GM19455 (cell line): ENCODE measurements around the gene ZNF19.

Source experiments
- ATAC-seq: cut with Tn5 transposase; IDR thresholded peaks from one replicate; pipeline ENCODE4 v1.9.1; 2021; ENCODE audit not compliant: unreplicated experiment

Gene ZNF19

GRCh38 chr16:71443714-71444113 lies 45.4 kb downstream of the ZNF19 start:
- ATAC-seq = no peak

- ATAC-seq = no peak
Measured at GRCh38 chr16:71442051-71442440, 47.1 kb downstream of the ZNF19 start, which contains the start of gene TLE7. TLE7 (minus strand) TSS chr16:71442054; CDS start chr16:71433324, 8,730 bp downstream.

GRCh38 chr16:71441348-71442050 lies 47.6 kb downstream of the ZNF19 start:
- no peak for ATAC-seq

- ATAC-seq = no peak
Measured at GRCh38 chr16:71440669-71441347, 48.3 kb downstream of the ZNF19 start.

GRCh38 chr16:71439523-71439922 lies 49.6 kb downstream of the ZNF19 start:
- ATAC-seq = no peak

- no peak for ATAC-seq
Measured at GRCh38 chr16:71436473-71436872, 52.7 kb downstream of the ZNF19 start.

- no peak for ATAC-seq
Measured at GRCh38 chr16:71432906-71433305, 56.2 kb downstream of the ZNF19 start.

GRCh38 chr16:71431991-71432390 lies 57.1 kb downstream of the ZNF19 start:
- ATAC-seq = no peak

GRCh38 chr16:71431176-71431575 lies 57.9 kb downstream of the ZNF19 start:
- ATAC-seq = no peak

GRCh38 chr16:71430744-71431143 lies 58.4 kb downstream of the ZNF19 start:
- ATAC-seq = no peak

- no peak for ATAC-seq
Measured at GRCh38 chr16:71429581-71429980, 59.5 kb downstream of the ZNF19 start.

GRCh38 chr16:71428883-71429282 lies 60.2 kb downstream of the ZNF19 start:
- ATAC-seq = no peak

- ATAC-seq = no peak
Measured at GRCh38 chr16:71428385-71428784, 60.7 kb downstream of the ZNF19 start.

- no peak for ATAC-seq
Measured at GRCh38 chr16:71426880-71427615, 62.1 kb downstream of the ZNF19 start.

- no peak for ATAC-seq
Measured at GRCh38 chr16:71426069-71426879, 62.9 kb downstream of the ZNF19 start.

- ATAC-seq = no peak
Measured at GRCh38 chr16:71425746-71426068, 63.4 kb downstream of the ZNF19 start.

- ATAC-seq = no peak
Measured at GRCh38 chr16:71424626-71425025, 64.5 kb downstream of the ZNF19 start.

GRCh38 chr16:71423865-71424264 lies 65.3 kb downstream of the ZNF19 start:
- ATAC-seq = no peak
